CD4-positive, alpha-beta T cell treated with Interleukin-17A for 4 hours (primary cell): ENCODE measurements around the gene CHMP3.
A peak's percentile ranks its signal among the peaks of the same experiment; 100 is the strongest.
"Not testable (repeated sequence)": the region's sequence is repeated elsewhere in the genome, so short reads cannot be mapped to it uniquely, and the experiment has no call there.

Experiments
- DNase-seq: peaks from one replicate; pipeline ENCODE4 v3.0.0-alpha.2; 2020; ENCODE audit warnings: mixed read lengths

Gene CHMP3

GRCh38 chr2:86507600-86507999 is 55.6 kb downstream of the CHMP3 start:
- DNase-seq, result no peak

- DNase-seq, result no peak
These were observed 62.7 kb downstream of the CHMP3 start for GRCh38 chr2:86500325-86501083.

- DNase-seq, result no peak
These were observed 63.9 kb downstream of the CHMP3 start for GRCh38 chr2:86499326-86499725.

GRCh38 chr2:86498468-86499260 is 64.6 kb downstream of the CHMP3 start:
- DNase-seq, result no peak

- not testable (repeated sequence) for DNase-seq
These were observed 66.9 kb downstream of the CHMP3 start for GRCh38 chr2:86496391-86496790.

- no peak for DNase-seq
These were observed 71.2 kb downstream of the CHMP3 start for GRCh38 chr2:86492048-86492453.

GRCh38 chr2:86491088-86491487 is 72.2 kb downstream of the CHMP3 start:
- no peak for DNase-seq

- DNase-seq, result no peak
These were observed 73.0 kb downstream of the CHMP3 start for GRCh38 chr2:86490245-86490644.

- DNase-seq, result no peak
These were observed 73.7 kb downstream of the CHMP3 start for GRCh38 chr2:86489542-86489941.

GRCh38 chr2:86488561-86489250 is 74.5 kb downstream of the CHMP3 start:
- no peak for DNase-seq

- no peak for DNase-seq
These were observed 76.2 kb downstream of the CHMP3 start for GRCh38 chr2:86487062-86487461.

GRCh38 chr2:86485802-86486201 is 77.4 kb downstream of the CHMP3 start:
- DNase-seq, result no peak

GRCh38 chr2:86485103-86485502 is 78.1 kb downstream of the CHMP3 start:
- no peak for DNase-seq

- DNase-seq, result no peak
These were observed 78.9 kb downstream of the CHMP3 start for GRCh38 chr2:86484385-86484784.

- no peak for DNase-seq
These were observed 81.2 kb downstream of the CHMP3 start for GRCh38 chr2:86482034-86482433.

- DNase-seq, result no peak
These were observed 83.1 kb downstream of the CHMP3 start for GRCh38 chr2:86480105-86480504.

- no peak for DNase-seq
These were observed 85.9 kb downstream of the CHMP3 start for GRCh38 chr2:86477349-86477748.

GRCh38 chr2:86476918-86477317 is 86.3 kb downstream of the CHMP3 start:
- no peak for DNase-seq

GRCh38 chr2:86476092-86476491 is 87.2 kb downstream of the CHMP3 start:
- no peak for DNase-seq

- no peak for DNase-seq
These were observed 91.6 kb downstream of the CHMP3 start for GRCh38 chr2:86471637-86472036.

GRCh38 chr2:86470890-86471289 is 92.4 kb downstream of the CHMP3 start:
- no peak for DNase-seq

- DNase-seq, result peak; percentile 25
These were observed 94.8 kb downstream of the CHMP3 start for GRCh38 chr2:86468162-86469033.

GRCh38 chr2:86466306-86466705 is 96.9 kb downstream of the CHMP3 start:
- no peak for DNase-seq
